HL-60 (cell line): ENCODE results near the gene BEX4.

Source experiments
- POLR2AphosphoS5 ChIP-seq: IDR thresholded peaks from 2 replicates; pipeline ENCODE4 v1.6.1; 2012; ENCODE audit warnings: low read depth
- REST ChIP-seq: IDR thresholded peaks from 2 replicates; pipeline ENCODE4 v1.6.1; 2012; ENCODE audit warnings: low read depth; ENCODE audit not compliant: insufficient replicate concordance

GRCh38 chrX:103256651-103257050 lies 41.7 kb downstream of the BEX4 start:
- TF ChIP-seq REST = no peak
- no peak for TF ChIP-seq POLR2AphosphoS5
